Naive B cell (primary cell): ENCODE results near the gene LTBP3. TPM values are rescaled to one million over a fixed set of nuclear protein-coding genes. Genes with fewer than 3 reads are reported as not detected.

Experiments used
- ATAC-seq, 2 donors: fragments of 150-1000 bp; cut with Tn5 transposase; 2 replicates each; pipeline ENCODE4 v1.10.0; 2021; ENCODE audit warnings: low read depth in 2 of 2, mild to moderate bottlenecking in 2 of 2, moderate library complexity in 2 of 2
- DNase-seq: peaks from one replicate; pipeline ENCODE4 v3.0.0; 2022
- H3K27ac Mint-ChIP-seq, 6 donors: one replicate each; pipeline ENCODE4 v1.8.0; 2020 to 2022; ENCODE audit warnings: mild to moderate bottlenecking in 6 of 6, mixed read lengths in 6 of 6, moderate library complexity in 5 of 6, inconsistent platforms in 2 of 6
- H3K27me3 Mint-ChIP-seq, 3 donors: one replicate each; pipeline ENCODE4 v1.8.0; 2021 to 2022; ENCODE audit warnings: mixed read lengths in 3 of 3, mild to moderate bottlenecking in 1 of 3
- H3K36me3 Mint-ChIP-seq, 2 donors: one replicate each; pipeline ENCODE4 v1.8.0; 2020 to 2022; ENCODE audit warnings: mixed read lengths in 2 of 2, inconsistent platforms in 1 of 2, mild to moderate bottlenecking in 1 of 2
- H3K4me1 Mint-ChIP-seq, 3 donors: one replicate each; pipeline ENCODE4 v1.8.0; 2020 to 2022; ENCODE audit warnings: mixed read lengths in 3 of 3, inconsistent platforms in 1 of 3, mild to moderate bottlenecking in 1 of 3, moderate library complexity in 1 of 3
- H3K4me3 Mint-ChIP-seq, 8 donors: one replicate each; pipeline ENCODE4 v1.8.0; 2020 to 2022; ENCODE audit warnings: mild to moderate bottlenecking in 8 of 8, mixed read lengths in 8 of 8, moderate library complexity in 8 of 8, inconsistent platforms in 2 of 8
- H3K9me3 Mint-ChIP-seq, 7 donors: one replicate each; pipeline ENCODE4 v1.8.0; 2020 to 2022; ENCODE audit warnings: mixed read lengths in 7 of 7, mild to moderate bottlenecking in 5 of 7, inconsistent platforms in 2 of 7, moderate library complexity in 1 of 7
- polyA plus RNA-seq, 6 donors: library from polyadenylated mRNA; unstranded; fragments of 300-500 nt; fragmentation: Illumina TruSeq; gene quantifications; one replicate each; pipeline ENCODE4 v1.2.3, GENCODE V29; 2021; ENCODE audit warnings: low read depth in 6 of 6

LTBP3 gene
- polyA plus RNA-seq, 6 donors from 2014 or later, result 12.5 to 40.5 (median 23.0) TPM

GRCh38 chr11:65538915-65539743 lies 19.0 kb downstream of the LTBP3 start:
- peak overlapping the region in 6 of 8 donors; percentile 15 to 79 (median 65) for H3K4me3 Mint-ChIP-seq
- no peaks in the 10 kb centered on the region for H3K9me3 Mint-ChIP-seq
- no peaks in the 10 kb centered on the region for H3K27me3 Mint-ChIP-seq
- peaks cover 26 to 38% (median 37%) of the 10 kb centered on the region in 3 donors for H3K4me1 Mint-ChIP-seq
- ATAC-seq, result no peak
- peak overlapping the region in 2 of 6 donors; percentile 61 to 97 for H3K27ac Mint-ChIP-seq
- DNase-seq, result no peak
- no peaks in the 10 kb centered on the region for H3K36me3 Mint-ChIP-seq

DNA sequence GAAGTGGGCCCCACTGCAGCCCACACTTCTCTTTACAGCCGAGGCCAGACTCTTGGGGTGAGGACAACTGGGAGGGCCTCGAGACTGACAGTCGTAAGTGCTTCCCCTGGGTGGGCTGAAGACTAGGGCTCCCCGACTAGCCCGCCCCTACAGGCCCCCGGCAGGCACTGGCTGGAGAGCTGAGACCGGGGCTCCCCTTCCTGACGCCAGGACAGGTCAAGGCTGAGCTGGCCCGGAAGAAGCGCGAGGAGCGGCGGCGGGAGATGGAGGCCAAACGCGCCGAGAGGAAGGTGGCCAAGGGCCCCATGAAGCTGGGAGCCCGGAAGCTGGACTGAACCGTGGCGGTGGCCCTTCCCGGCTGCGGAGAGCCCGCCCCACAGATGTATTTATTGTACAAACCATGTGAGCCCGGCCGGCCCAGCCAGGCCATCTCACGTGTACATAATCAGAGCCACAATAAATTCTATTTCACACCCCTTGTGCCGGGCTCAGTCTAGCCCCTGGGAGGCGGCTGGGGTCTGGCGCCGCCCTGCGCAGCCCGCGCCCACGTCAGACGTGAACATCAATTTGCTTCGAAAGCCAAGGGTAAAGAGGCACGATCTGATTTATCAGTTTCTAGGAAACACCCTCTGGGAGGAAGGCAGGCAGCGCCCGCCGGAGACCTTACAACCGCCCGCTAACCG lies 19.8 kb downstream of the LTBP3 start:
- Mint-ChIP-seq H3K27me3 (no peaks in the 10 kb centered on the region), H3K9me3 (no peaks in the 10 kb centered on the region), H3K36me3 (no peaks in the 10 kb centered on the region), H3K4me1 (peaks cover 21 to 33% (median 31%) of the 10 kb centered on the region in 3 donors), H3K4me3 (peak overlapping the region; percentile 39 to 76 (median 64)), H3K27ac (peak overlapping the region in 2 of 6 donors; percentile 66 to 73)
- ATAC-seq (no peak), DNase-seq (no peak)

DNA sequence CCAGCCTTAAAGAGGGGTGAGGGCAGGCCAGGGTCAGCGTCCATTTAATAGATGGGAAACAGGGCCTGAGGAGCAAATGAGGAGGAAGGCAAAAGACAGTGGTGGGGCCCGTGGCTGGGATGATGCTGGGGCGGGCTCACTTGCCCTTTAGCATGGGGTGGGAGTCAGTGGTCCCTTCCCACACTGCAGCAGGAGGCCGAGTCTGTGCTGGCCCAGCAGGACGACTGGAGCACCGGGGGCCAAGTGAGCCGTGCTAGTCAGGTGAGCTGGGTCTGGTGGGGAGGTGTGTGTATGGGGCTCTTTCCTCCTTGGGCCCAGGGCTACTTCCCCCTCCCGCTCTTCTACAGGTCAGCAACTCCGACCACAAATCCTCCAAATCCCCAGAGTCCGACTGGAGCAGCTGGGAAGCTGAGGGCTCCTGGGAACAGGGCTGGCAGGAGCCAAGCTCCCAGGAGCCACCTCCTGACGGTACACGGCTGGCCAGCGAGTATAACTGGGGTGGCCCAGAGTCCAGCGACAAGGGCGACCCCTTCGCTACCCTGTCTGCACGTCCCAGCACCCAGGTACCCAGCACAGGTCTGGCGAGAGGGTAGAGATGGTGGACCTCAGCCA lies 20.4 kb downstream of the LTBP3 start:
- no peak for ATAC-seq
- H3K27ac Mint-ChIP-seq, result peak overlapping the region in 3 of 6 donors; percentile 54 to 88 (median 66)

DNA sequence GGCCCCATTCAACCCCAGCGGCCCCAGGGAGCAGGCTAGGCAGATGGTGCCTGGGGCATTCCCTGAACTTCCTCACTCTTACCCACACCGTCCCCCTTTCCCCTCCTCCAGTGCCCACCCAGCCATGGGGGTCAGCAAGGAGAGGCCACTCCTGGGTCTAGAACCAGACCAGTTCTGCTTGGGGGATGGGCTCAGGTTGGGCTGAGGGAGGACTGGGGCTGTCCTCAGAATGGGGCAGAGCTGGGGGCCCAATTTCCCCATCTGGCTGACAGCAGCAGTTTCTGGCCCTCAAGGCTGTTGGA lies 20.9 kb downstream of the LTBP3 start:
- no peak for DNase-seq
- Mint-ChIP-seq H3K36me3 (no peaks in the 10 kb centered on the region), H3K27me3 (no peaks in the 10 kb centered on the region), H3K27ac (peak overlapping the region in 1 of 6 donors; percentile 66), H3K4me1 (peaks cover 16 to 25% (median 20%) of the 10 kb centered on the region in 3 donors), H3K9me3 (no peaks in the 10 kb centered on the region), H3K4me3 (peak overlapping the region in 6 of 8 donors; percentile 47 to 86 (median 66))
- no peak for ATAC-seq

More for the DNA sequence above, 20.4 kb downstream of the LTBP3 start:
- no peak for DNase-seq
- H3K4me3 Mint-ChIP-seq, result peak overlapping the region in 7 of 8 donors; percentile 25 to 86 (median 64)
- H3K36me3 Mint-ChIP-seq, result no peaks in the 10 kb centered on the region
- no peaks in the 10 kb centered on the region for H3K9me3 Mint-ChIP-seq
- no peaks in the 10 kb centered on the region for H3K27me3 Mint-ChIP-seq
- H3K4me1 Mint-ChIP-seq, result peaks cover 19 to 30% (median 24%) of the 10 kb centered on the region in 3 donors

GRCh38 chr11:65536412-65537295 lies 21.5 kb downstream of the LTBP3 start:
- Mint-ChIP-seq H3K27me3 (no peaks in the 10 kb centered on the region), H3K9me3 (no peaks in the 10 kb centered on the region), H3K36me3 (no peaks in the 10 kb centered on the region), H3K4me1 (peaks cover 12 to 20% (median 14%) of the 10 kb centered on the region in 3 donors), H3K27ac (peak overlapping the region in 3 of 6 donors; percentile 59 to 67 (median 66)), H3K4me3 (peak overlapping the region in 1 of 8 donors; percentile 21)
- no peak for ATAC-seq
- no peak for DNase-seq

DNA sequence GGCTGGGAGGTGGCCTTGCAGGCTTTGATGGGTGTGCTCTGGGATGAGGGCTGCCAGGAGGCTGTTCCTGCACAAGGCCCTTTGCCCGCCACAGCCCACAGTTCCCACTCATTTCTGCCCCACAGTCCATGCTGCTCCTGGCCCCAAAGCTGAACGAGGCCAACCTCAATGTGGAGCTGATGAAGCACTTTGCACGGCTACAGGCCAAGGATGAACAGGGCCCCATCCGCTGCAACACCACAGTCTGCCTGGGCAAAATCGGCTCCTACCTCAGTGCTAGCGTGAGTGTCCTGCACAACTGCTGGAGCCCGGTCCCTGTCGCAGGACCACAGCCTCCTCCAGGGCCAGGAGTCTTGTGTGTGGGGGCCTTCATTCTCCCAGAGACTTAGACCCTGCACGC lies 23.1 kb downstream of the LTBP3 start:
- no peaks in the 10 kb centered on the region for H3K27me3 Mint-ChIP-seq
- H3K4me3 Mint-ChIP-seq, result peak overlapping the region in 1 of 8 donors; percentile 46
- ATAC-seq (no peak), DNase-seq (no peak)
- H3K27ac Mint-ChIP-seq, result no peak overlapping the region
- H3K4me1 Mint-ChIP-seq, result peaks cover 8 to 15% (median 14%) of the 10 kb centered on the region in 3 donors
- H3K36me3 Mint-ChIP-seq, result no peaks in the 10 kb centered on the region
- no peaks in the 10 kb centered on the region for H3K9me3 Mint-ChIP-seq

DNA sequence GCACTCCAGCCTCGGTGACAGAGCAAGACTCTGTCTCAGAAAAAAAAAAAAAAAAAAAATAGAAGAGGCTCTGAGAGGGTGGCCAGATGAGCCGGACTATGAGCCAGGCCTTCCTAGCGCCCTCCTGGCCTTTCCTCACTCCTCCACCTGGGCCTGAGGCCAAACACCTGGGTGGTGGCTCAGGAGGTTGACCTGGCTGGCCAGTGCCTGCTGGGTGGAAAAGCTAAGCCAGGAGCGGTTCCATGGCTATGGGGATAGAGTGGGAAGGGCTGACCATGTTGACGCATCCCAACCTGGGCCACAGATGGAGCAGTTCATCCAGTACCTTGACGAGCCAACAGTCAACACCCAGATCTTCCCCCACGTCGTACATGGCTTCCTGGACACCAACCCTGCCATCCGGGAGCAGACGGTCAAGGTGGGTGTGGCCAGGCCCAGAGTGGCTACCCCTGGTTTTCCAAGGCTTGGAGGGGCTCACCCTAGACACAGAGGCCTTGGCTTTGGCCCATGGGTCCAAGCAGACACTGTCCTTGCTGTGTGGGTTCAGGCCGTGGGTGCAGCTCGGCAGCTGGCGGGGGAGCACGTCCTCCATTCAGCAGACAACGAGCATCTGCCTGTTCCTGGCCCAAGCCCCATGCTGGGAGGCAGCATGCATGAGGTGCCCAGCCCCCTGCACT lies 25.6 kb downstream of the LTBP3 start:
- no peaks in the 10 kb centered on the region for H3K27me3 Mint-ChIP-seq
- H3K4me3 Mint-ChIP-seq, result no peak overlapping the region
- no peak overlapping the region for H3K27ac Mint-ChIP-seq
- no peak for ATAC-seq
- H3K4me1 Mint-ChIP-seq, result peaks cover 11 to 16% (median 15%) of the 10 kb centered on the region in 3 donors
- H3K9me3 Mint-ChIP-seq, result no peaks in the 10 kb centered on the region
- no peak for DNase-seq
- no peaks in the 10 kb centered on the region for H3K36me3 Mint-ChIP-seq

GRCh38 chr11:65530157-65530496 lies 28.0 kb downstream of the LTBP3 start:
- DNase-seq, result no peak
- Mint-ChIP-seq H3K4me3 (peak overlapping the region in 2 of 8 donors; percentile 49 to 67), H3K36me3 (no peaks in the 10 kb centered on the region), H3K9me3 (no peaks in the 10 kb centered on the region), H3K4me1 (peaks cover 14 to 32% (median 22%) of the 10 kb centered on the region in 3 donors), H3K27ac (peak overlapping the region in 1 of 6 donors; percentile 56), H3K27me3 (no peaks in the 10 kb centered on the region)
- peak; percentile 37 to 39 for ATAC-seq

- Mint-ChIP-seq H3K36me3 (no peaks in the 10 kb centered on the region), H3K27me3 (no peaks in the 10 kb centered on the region), H3K4me1 (peaks cover 14 to 30% (median 22%) of the 10 kb centered on the region in 3 donors), H3K4me3 (peak overlapping the region in 1 of 8 donors; percentile 67), H3K27ac (peak overlapping the region in 1 of 6 donors; percentile 56), H3K9me3 (no peaks in the 10 kb centered on the region)
- DNase-seq (no peak), ATAC-seq (no peak)
Observed at GRCh38 chr11:65529475-65530156, 28.5 kb downstream of the LTBP3 start.

DNA sequence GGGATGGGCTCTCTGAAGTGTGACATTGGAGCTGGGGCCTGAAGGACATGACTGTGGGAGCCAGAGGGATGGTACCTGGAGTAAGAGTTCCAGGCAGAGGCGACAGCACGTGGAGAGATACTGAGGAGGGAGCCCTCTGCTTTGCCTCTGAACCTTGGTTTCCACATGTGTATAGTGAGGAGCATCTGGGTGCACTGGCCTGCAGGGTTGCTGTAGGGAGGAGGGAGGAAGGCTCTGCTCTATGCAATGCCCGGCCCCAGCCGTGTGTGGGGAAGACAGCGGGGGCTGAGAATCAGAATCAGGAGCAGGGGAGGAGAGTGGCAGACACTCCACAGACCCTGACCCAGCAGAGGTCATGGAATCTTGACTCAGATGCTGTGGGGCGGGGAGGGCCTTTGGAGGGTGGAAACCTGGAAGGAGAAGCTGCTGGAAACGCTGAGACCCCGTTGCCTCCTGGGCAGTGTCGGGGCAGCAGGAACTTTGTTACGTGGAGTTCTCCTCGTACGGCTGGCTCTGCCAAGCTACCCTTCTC lies 29.3 kb downstream of the LTBP3 start:
- DNase-seq (no peak), ATAC-seq (no peak)
- H3K36me3 Mint-ChIP-seq, result no peaks in the 10 kb centered on the region
- H3K4me1 Mint-ChIP-seq, result peaks cover 17 to 35% (median 24%) of the 10 kb centered on the region in 3 donors
- H3K27me3 Mint-ChIP-seq, result no peaks in the 10 kb centered on the region
- H3K4me3 Mint-ChIP-seq, result peak overlapping the region in 2 of 8 donors; percentile 33 to 38
- H3K27ac Mint-ChIP-seq, result peak overlapping the region in 1 of 6 donors; percentile 34
- peaks cover 0 to 2% (median 0%) of the 10 kb centered on the region in 7 donors for H3K9me3 Mint-ChIP-seq

- peak overlapping the region; percentile 42 to 92 (median 72) for H3K4me3 Mint-ChIP-seq
- no peaks in the 10 kb centered on the region for H3K36me3 Mint-ChIP-seq
- H3K27me3 Mint-ChIP-seq, result no peaks in the 10 kb centered on the region
- ATAC-seq (no peak), DNase-seq (no peak)
- H3K4me1 Mint-ChIP-seq, result peaks cover 35 to 56% (median 42%) of the 10 kb centered on the region in 3 donors
- H3K27ac Mint-ChIP-seq, result peak overlapping the region in 2 of 6 donors; percentile 23 to 81
- peaks cover 0 to 2% (median 0%) of the 10 kb centered on the region in 7 donors for H3K9me3 Mint-ChIP-seq
Observed at GRCh38 chr11:65526744-65527143, 31.4 kb downstream of the LTBP3 start.
